NB4 (cell line): ENCODE measurements around the gene SGTA.

Experiments
- CTCF ChIP-seq: IDR thresholded peaks from one replicate; pipeline ENCODE4 v1.5.1; 2012; ENCODE audit warnings: low read depth, low read length
- POLR2A ChIP-seq: IDR thresholded peaks from 2 replicates; pipeline ENCODE4 v1.6.1; 2011; ENCODE audit warnings: mild to moderate bottlenecking; ENCODE audit not compliant: insufficient read length; ENCODE audit errors: extremely low read depth

- no peak for TF ChIP-seq POLR2A
- TF ChIP-seq CTCF: no peak
Observed at GRCh38 chr19:2714531-2715269, 68.4 kb downstream of the SGTA start.
